Sigmoid colon (tissue), 7 donors: Measurements from ENCODE around the gene CYTH1. TPM values are rescaled to one million over a fixed set of nuclear protein-coding genes. Genes with fewer than 3 reads are reported as not detected.

Experiments
- DNase-seq: peaks from one replicate; pipeline ENCODE4 v3.0.0-alpha.2; 2019
- H3K27ac ChIP-seq, 4 donors: fragments of 200-600 bp; sonication (generic); one replicate each; pipeline ENCODE4 v1.5.1; 2016 to 2019; ENCODE audit warnings: mild to moderate bottlenecking in 1 of 4
- H3K27me3 ChIP-seq, 3 donors: fragments of 200-600 bp; sonication (generic); one replicate each; pipeline ENCODE4 v1.5.1; 2019; ENCODE audit warnings: mild to moderate bottlenecking in 1 of 3
- H3K36me3 ChIP-seq, 4 donors: fragments of 200-600 bp; sonication (generic); one replicate each; pipeline ENCODE4 v1.5.1; 2016 to 2019
- H3K4me1 ChIP-seq, 4 donors: fragments of 200-600 bp; sonication (generic); one replicate each; pipeline ENCODE4 v1.5.1; 2017 to 2019
- H3K4me3 ChIP-seq, 4 donors: fragments of 200-600 bp; sonication (generic); one replicate each; pipeline ENCODE4 v1.5.1; 2017 to 2019; ENCODE audit warnings: mild to moderate bottlenecking in 2 of 4, moderate library complexity in 1 of 4
- H3K9me3 ChIP-seq, 4 donors: fragments of 200-600 bp in 3 of 4; sonication (generic) in 3 of 4; one replicate each; pipeline versions ENCODE4 v1.5.1 to v1.6.1; 2013 to 2019
- CTCF ChIP-seq, 4 experiments: fragments of 450-650 bp in 3 of 4; fragments of 200-600 bp in 1 of 4; IDR thresholded peaks; one replicate each; pipeline ENCODE4 v1.5.1; 2016 to 2019; ENCODE audit warnings: antibody characterized with exemption in 4 of 4, mild to moderate bottlenecking in 3 of 4, moderate library complexity in 2 of 4
- EP300 ChIP-seq, 4 donors: sonication (generic); formaldehyde crosslinking; IDR thresholded peaks; one replicate each; pipeline ENCODE4 v1.6.1; 2017; ENCODE audit warnings: antibody characterized with exemption in 4 of 4
- POLR2A ChIP-seq, 2 donors: fragments of 450-650 bp; IDR thresholded peaks; one replicate each; pipeline ENCODE4 v1.6.1; 2016; ENCODE audit warnings: antibody characterized with exemption in 2 of 2, mild to moderate bottlenecking in 2 of 2, moderate library complexity in 2 of 2
- POLR2AphosphoS5 ChIP-seq, 4 donors: sonication (generic); formaldehyde crosslinking; IDR thresholded peaks; one replicate each; pipeline ENCODE4 v1.6.1; 2017; ENCODE audit warnings: antibody characterized with exemption in 4 of 4
- WGBS, 2 donors: extraction: QIAGEN DNeasy Blood & Tissue Kit; methylation state at CpG; one replicate each; pipeline ENCODE4 v1.1.7; 2013; 5-methylcytosine and 5-hydroxymethylcytosine counted together
- intact Hi-C: fragments of 100-400 bp; cut with DNase I; formaldehyde crosslinking; loops from one replicate; pipeline ENCODE4 v1.15.1; 2023
- polyA plus RNA-seq, 3 donors: library from polyadenylated mRNA; stranded (reverse); fragments of 200-250 nt; gene quantifications; one replicate each; pipeline ENCODE4 v1.2.3, GENCODE V29; 2013
- total RNA-seq, 4 donors: library from RNA; depleted of rRNA; stranded (reverse); fragments of >200 nt; gene quantifications; one replicate each; pipeline ENCODE4 v1.1.0, GENCODE V29; 2016
- donor health status: healthy with polysubstance abuse.
- donor health status: Bipolar disorder and iron deficiency.
- donor health status: healthy.

The CYTH1 gene
- total and polyA plus RNA-seq, 7 donors = 26.7 to 83.8 (median 38.5) TPM

GRCh38 chr17:78704594-78704993 is 77.5 kb downstream of the CYTH1 start:
- peaks cover 0 to 56% (median 27%) of the 10 kb centered on the region in 4 donors for H3K36me3 ChIP-seq
- DNase-seq = no peak
- H3K27ac ChIP-seq = no peak overlapping the region
- H3K4me1 ChIP-seq = peaks cover 0 to 13% (median 8%) of the 10 kb centered on the region in 4 donors
- no peaks in the 10 kb centered on the region for H3K9me3 ChIP-seq
- no peaks in the 10 kb centered on the region for H3K27me3 ChIP-seq
- TF ChIP-seq POLR2AphosphoS5 (IDR thresholded peaks at IDR 0.05) (no peak), POLR2A (IDR thresholded peaks at IDR 0.05) (no peak), CTCF (IDR thresholded peaks at IDR 0.05) (no peak), EP300 (IDR thresholded peaks at IDR 0.05) (no peak)
- 95 to 96% methylated on average over 3 of the region's 3 CpGs for WGBS, 2 donors
- no peak overlapping the region for H3K4me3 ChIP-seq
- intact Hi-C loops = no loop called here

- Histone ChIP-seq H3K4me3 (no peak overlapping the region), H3K4me1 (no peaks in the 10 kb centered on the region), H3K9me3 (no peaks in the 10 kb centered on the region), H3K27ac (no peak overlapping the region), H3K27me3 (no peaks in the 10 kb centered on the region), H3K36me3 (peaks cover 0 to 92% (median 48%) of the 10 kb centered on the region in 4 donors)
- 91 to 96% methylated on average over 25 of the region's 25 CpGs for WGBS, 2 donors
- TF ChIP-seq EP300 (IDR thresholded peaks at IDR 0.05) = no peak
- no peak for TF ChIP-seq POLR2AphosphoS5 (IDR thresholded peaks at IDR 0.05)
- no peak for TF ChIP-seq POLR2A (IDR thresholded peaks at IDR 0.05)
- TF ChIP-seq CTCF (IDR thresholded peaks at IDR 0.05) = no peak
- DNase-seq = no peak
- intact Hi-C loops = no loop called here
These were observed 84.3 kb downstream of the CYTH1 start for GRCh38 chr17:78697554-78698343.

DNA sequence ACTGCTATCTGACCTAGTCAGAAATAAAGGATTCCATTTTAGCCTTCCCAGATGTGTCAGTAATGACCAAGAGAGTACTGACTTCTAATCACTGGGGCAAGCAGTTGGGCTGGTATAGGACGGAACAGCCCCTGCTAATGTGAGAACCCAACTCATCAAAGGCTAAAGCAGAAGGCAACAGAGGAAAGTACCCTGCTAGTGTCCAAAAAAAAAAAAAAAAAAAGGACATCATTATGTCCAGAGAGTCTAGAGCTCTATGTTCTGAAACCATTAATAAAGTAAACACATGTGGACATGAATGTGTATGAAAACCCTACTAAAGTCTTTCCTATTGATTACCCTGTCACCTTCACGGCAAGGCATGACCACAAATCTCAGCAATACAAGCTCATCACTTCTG is 85.0 kb downstream of the CYTH1 start:
- H3K9me3 ChIP-seq = no peaks in the 10 kb centered on the region
- intact Hi-C loops = no loop called here
- DNase-seq = no peak
- TF ChIP-seq POLR2A (IDR thresholded peaks at IDR 0.05) = no peak
- TF ChIP-seq CTCF (IDR thresholded peaks at IDR 0.05) = no peak
- TF ChIP-seq POLR2AphosphoS5 (IDR thresholded peaks at IDR 0.05) = no peak
- H3K4me3 ChIP-seq = no peak overlapping the region
- no peaks in the 10 kb centered on the region for H3K4me1 ChIP-seq
- H3K36me3 ChIP-seq = peaks cover 0 to 95% (median 54%) of the 10 kb centered on the region in 4 donors
- H3K27ac ChIP-seq = no peak overlapping the region
- 88 to 97% methylated on average over 2 of the region's 2 CpGs for WGBS, 2 donors
- no peaks in the 10 kb centered on the region for H3K27me3 ChIP-seq

GRCh38 chr17:78696016-78696982 is 85.8 kb downstream of the CYTH1 start:
- Histone ChIP-seq H3K27ac (no peak overlapping the region), H3K36me3 (peaks cover 0 to 95% (median 47%) of the 10 kb centered on the region in 4 donors), H3K9me3 (no peaks in the 10 kb centered on the region), H3K4me1 (no peaks in the 10 kb centered on the region), H3K4me3 (no peak overlapping the region), H3K27me3 (no peaks in the 10 kb centered on the region)
- 77 to 84% methylated on average over 10 of the region's 10 CpGs for WGBS, 2 donors
- DNase-seq = no peak
- TF ChIP-seq POLR2A (IDR thresholded peaks at IDR 0.05) = no peak
- no peak for TF ChIP-seq CTCF (IDR thresholded peaks at IDR 0.05)
- TF ChIP-seq POLR2AphosphoS5 (IDR thresholded peaks at IDR 0.05) = no peak
- TF ChIP-seq EP300 (IDR thresholded peaks at IDR 0.05) = no peak
- intact Hi-C loops = no loop called here
